ENCODE measurements around the gene AGL.
A peak's percentile ranks its signal among the peaks of the same experiment; 100 is the strongest.
"Not testable (repeated sequence)": the region's sequence is repeated elsewhere in the genome, so short reads cannot be mapped to it uniquely, and the experiment has no call there.

The AGL gene

DNA sequence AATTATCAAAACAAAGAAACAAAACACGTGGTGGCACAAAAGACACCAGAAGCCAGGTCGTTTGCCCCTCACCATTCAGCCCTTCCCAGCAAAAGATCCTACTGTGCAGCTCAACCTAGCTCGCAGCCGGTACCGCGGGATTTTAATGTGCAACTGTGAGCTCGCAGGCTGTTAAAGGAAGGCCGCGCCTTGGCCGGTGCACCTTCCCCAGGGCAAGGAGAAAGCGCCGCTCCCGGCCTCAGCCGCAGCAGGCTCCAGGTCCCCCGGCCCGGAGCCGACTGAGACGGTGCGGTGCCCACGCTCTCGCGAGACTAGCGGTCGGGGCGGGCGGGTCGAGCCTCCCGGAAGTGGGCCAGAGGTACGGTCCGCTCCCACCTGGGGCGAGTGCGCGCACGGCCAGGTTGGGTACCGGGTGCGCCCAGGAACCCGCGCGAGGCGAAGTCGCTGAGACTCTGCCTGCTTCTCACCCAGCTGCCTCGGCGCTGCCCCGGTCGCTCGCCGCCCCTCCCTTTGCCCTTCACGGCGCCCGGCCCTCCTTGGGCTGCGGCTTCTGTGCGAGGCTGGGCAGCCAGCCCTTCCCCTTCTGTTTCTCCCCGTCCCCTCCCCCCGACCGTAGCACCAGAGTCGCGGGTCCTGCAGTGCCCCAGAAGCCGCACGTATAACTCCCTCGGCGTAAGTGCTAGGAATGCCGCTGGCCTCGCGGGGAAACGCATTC lies at the start of gene AGL:
Gene AGL, plus strand, starts transcription at position 618 of the 715 bp plus-strand sequence. CDS start 682 bp downstream, outside the sequence.
- DNase-seq = peak; percentile 85

DNA sequence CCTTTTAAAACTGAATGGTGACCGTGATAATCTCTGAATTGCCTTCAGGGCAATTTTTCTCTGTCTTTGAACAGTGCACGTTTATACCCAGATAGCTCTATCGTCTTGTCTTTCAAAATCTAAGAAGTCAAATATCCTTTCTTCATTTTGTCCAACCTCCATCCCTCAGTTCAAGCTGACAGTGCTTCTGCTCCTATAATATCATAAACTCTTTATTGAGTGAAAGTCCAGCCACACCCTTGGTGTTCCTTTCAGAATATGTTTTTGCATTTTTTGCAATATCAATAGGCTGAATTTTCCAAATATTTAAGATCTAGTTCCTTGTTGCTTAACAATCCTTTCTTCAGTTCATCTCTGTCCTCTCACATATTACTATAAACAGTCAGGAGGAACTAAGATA lies 48.6 kb upstream of the AGL start:
- DNase-seq = no peak

DNA sequence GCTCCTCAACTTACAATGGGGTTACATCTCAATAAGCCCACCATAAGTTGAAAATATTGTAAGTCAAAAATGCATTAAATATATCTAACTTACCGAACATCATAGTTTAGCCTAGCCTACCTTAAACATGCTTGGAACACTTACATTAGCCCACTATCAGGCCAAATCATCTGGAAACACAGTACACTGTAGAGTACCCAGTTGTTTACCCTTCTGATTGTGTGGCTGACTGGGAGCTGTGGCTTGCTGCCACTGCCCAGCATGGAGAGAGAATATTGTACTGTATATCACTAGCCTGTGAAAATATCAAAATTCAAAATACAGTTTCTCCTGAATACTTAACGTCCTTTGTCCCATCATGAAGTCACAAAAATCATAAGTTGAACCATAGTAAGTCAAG lies 43.3 kb upstream of the AGL start:
- DNase-seq = no peak

DNA sequence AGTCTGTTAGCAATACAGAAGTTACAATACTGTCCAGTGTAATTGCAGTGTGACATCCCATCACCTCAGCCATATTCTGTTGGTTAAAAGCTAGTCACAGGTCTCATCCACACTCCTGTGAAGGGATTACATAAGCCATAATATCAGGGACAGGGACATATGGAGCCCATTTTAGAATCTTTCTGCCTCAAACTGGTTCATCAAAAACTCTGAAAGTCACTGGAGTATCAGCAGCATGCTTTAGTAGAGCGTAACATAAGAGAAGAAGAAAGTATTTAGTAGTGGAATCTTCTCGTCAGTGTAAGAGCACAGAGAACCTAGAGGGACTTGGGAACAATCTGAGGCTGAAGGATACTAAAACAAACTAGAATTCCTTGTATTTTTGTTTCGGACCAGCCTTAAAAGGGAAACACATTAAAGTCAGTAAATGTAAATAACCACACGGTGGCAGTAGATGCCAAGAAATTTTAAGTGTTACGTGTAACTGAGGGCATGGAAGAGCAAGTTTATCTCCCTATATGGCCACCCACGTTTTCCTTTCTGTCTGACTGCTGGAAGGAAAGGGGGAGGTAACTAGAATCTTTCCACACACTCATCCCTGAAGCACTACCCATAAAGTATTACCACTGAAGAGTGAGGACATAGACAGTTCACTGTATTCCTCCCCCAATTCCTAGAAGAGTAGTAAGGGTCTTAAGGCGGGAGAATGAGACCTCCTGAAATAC lies 41.6 kb upstream of the AGL start:
- peak; percentile 69 for DNase-seq

DNA sequence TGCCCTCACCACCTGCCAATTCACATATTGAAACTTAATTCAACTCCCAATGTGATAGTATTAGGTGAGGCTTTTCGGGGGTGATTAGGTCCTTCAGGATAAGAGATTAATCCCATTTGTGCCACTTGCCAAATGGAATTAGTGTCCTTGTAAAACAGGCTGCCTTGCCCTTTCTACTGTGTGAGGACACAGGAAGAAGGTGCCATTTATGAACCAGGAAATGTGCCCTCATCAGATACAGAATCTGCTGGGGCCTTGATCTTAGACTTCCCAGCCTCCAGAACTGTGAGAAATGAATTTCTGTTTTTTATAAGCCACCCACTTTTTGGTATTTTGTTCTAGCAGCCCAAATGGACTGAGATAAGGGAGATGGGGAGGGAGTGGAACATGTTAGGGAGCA lies 39.1 kb upstream of the AGL start:
- DNase-seq = no peak

DNA sequence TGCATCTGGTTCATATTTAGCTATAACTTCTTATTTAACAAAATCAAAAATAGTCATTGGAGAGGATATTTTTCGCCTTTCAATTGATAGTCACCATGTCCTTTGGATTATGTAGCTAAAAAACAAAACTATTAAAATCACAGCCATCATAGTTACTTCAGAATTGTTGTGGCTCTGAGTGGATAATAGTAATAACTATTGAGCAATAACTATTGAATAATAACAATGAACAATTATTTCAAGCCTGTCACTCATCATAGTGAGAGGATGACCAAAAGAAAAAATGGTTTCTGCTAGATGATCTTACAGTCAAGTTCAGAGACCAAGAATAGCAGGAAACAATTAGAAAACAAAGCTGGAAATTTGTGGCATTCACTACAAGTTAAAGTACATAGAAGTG lies 38.4 kb upstream of the AGL start:
- no peak for DNase-seq

DNA sequence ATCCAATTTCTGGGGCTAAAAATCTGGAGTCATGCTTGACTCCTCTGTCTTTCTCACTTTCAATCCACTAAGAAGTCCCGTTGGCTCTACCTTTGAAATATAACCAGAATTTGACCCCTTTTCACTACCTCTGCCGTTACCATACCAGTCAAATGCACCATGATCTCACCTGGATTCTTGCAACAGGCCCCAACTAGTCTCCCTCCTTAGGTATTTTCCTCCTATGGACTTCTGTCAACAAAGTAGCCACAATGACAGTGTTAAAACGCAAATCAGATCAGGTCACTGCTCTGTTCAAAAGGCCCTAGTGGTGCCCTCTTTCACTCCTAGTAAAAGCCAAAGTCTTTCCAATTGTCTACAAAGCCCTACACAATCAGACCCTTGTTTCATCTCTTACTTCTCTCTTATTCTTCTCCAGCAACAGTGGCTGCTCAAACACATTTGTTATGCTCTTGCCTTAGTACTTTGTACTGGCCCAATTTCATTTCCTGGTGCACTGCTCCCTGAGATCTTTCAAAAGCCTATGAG lies 35.7 kb upstream of the AGL start:
- DNase-seq = no peak

DNA sequence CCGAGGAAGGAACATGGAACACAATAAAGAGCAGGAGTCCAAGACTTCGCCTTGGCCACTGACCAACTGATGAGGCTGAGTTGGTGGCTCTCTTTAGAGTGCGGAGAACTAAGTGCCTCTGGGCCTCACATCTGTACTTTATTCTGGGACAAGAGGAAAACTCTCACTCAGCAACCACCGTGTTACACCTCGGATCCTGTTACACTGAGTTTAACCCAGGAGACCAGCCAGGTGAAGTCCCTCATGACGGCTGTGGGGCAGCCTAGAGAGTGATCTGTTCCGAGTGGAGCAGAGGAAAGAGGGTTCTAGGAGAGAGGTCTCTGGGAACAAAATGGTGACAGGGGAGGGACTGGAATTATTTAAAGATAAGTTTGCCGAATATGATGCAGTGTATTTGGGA lies 33.5 kb upstream of the AGL start:
- no peak for DNase-seq

DNA sequence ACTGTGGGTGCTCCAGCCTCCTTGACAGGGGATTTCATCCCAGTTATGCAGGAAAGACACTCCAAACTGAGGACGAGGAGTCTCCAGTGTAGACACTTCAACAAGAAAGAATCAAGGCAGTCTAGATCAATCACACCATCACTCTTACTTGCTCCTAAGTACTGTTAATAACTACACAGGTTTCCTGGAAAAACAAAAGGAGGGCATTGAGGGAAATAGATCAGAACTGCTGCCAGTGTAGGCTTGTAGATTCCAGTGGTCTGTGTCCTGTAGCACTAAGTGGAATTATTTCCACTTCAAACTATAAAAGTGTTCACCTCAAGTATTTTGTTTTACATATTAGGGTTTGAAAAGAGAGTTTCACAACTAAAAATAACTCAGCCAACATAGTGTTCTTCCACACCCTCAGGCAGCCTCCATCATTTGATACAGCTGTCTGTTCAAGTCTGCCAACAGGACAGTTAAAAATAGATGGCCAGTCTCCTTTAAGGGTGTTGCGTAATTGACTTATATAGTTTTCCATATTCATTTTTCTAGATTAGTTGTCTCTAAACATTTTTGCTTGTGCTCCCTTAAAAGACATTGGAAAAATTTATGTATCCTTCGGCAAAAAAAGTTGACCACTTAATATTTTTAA lies 32.0 kb upstream of the AGL start:
- no peak for DNase-seq

DNA sequence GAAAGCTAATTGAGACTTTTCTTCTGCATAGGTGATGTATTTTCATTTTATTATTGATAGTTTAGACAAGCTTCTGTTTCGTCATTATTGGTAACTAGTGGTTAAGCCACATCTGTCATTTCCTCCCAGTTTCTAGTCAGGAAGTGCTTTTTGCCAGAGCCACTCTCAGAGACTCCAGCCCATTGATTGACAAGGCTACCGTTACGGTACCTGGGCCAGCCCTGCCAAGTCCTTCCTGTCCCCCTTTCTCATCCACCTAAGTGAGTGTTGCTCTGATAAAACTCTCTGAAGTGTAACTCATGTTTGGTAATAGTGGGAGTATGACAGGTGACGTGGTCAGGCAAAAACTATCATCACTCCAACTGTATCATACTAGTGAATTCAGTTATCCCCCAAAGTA lies 29.6 kb upstream of the AGL start:
- DNase-seq = no peak

DNA sequence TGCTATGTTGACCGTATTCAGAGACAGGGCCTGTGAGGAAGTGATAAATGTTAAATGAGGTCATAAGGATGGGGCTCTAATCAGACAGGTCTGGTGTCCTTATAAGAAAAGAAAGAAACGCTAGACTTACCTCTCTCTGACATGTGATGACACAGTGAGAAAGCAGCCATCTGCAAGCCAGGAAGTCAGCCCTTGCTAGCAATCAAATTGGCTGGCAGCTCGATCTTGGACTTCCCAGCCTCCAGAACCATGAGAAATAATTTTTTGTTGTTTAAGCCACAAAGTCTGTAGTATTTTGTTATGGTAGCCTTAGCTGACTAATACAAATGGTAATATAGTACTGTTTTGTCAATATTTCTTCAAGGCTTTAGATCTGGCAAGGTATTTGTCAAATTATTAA lies 25.1 kb upstream of the AGL start:
- no peak for DNase-seq

DNA sequence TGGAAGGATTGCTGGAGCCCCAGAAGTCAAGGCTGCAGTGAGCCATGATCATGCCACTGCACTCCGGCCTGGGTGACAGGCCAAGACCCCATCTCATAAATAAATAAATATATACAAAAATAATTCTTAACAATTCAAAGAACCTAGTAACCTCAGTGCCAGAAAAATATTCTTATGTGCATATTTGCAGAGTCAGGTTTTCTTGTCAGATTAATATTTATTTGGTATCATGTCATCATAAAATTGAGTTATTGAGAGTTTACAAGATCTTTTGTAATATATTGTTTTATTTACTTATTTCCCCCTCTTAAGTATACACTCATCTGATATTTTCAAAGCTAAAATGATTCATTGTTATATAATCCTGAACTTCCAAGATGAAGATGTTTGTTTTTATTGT lies 24.5 kb upstream of the AGL start:
- DNase-seq = no peak

DNA sequence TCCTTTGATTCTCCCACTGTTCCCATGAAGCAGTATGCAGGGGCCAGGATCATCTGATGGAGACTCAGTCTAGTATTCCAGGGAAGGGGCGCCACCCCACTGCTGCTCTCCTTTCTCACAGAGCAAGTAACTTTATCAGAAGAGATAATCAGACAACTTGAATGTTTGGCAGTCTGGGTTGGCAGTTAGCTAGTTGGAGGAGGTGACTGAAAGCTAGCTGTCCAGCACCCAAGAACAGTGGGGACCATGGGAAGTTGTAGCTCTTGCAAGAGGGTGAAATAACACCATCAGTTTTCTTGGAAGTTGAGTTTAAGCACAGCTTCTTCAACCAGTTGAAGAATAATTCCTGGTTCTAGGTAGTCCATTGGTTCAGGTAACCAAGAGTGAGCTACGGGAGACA lies 22.2 kb upstream of the AGL start:
- no peak for DNase-seq

DNA sequence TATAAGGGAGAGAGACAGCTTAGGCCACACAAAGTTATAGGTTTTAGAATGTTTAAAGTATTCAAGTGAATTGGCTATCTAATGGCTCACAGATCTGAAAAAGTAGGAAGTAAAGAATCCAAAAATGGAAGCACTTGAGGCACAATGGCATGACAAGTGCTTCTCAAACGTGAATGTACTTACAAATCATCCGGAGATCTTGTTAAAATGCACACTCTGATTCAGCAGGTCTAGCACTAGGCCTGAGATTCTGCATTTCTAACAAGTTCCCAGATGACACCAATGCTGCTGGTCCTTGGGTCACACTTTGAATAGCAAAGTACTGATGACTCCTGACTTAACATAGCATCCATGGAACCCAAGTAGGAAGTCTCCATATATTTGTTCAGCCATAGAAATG lies 20.9 kb upstream of the AGL start:
- DNase-seq = peak; percentile 69

DNA sequence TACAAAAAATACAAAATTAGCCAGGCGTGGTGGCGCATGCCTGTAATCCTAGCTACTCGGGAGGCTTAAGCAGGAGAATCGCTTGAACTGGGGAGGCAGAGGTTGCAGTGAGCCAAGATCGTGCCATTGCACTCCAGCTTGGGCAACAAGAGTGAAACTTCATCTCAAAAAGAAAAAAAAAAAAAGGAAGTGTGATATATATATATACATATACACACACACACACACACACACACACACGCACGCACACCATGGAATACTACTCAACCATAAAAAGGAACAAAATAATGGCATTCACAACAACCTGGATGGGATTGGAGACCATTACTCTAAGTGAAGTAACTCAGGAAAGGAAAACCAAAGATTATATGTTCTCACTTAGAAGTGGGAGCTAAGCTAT lies 16.2 kb upstream of the AGL start:
- not testable (repeated sequence) for DNase-seq

DNA sequence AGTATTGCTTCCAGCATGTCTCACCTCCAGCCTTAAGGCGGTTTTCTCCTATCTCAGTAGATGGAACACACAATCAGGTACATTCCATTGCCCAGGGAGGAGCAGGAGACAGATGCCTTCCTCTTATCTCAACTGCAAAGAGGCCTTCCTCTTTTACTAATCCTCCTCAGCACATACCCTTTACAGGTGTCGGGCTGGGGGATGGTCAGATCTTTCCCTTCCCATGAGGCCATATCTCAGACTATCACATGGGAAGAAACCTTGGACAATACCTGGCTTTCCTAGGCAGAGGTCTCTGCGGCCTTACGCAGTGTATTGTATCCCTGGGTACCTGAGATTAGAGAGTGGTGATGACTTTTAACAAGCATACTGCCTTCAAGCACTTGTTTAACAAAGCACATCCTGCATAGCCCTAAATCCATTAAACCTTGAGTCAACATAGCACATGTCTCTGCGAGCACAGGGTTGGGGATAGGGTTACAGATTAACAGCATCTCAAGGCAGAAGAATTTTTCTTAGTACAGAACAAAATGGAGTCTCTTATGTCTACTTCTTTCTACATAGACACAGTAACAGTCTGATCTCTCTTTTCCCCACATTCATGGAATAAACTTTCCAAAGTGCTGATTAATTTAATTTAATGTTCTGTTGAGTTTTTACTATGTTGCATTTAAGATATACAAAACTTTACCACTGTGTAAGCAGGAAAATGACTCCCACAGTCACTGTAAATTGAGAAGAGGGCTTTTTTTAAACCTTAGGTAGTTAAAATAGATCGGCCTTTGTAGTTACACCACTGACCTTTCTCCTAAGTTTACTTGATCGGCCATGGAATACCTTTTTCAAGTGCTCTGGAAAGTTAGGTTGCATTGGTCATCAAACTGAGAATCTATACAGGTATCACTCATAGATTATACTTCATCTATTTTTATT lies 13.7 kb upstream of the AGL start:
- peak; percentile 2 for DNase-seq

DNA sequence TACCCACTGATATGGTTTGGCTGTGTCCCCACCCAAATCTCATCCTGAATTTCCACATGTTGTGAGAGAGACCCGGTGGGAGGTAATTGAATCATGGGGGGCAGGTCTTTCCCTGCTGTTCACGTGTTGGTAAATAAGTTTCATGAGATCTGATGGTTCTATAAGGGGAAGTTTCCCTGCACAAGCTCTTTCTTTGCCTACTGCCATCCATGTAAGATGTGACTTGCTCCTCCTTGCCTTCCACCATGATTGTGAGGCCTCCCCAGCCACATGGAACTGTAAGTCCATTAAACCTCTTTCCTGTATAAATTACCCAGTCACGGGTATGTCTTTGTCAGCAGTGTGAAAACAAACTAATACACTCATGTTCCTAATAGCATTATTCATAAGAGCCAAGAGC lies 9.8 kb upstream of the AGL start:
- DNase-seq = not testable (repeated sequence)

DNA sequence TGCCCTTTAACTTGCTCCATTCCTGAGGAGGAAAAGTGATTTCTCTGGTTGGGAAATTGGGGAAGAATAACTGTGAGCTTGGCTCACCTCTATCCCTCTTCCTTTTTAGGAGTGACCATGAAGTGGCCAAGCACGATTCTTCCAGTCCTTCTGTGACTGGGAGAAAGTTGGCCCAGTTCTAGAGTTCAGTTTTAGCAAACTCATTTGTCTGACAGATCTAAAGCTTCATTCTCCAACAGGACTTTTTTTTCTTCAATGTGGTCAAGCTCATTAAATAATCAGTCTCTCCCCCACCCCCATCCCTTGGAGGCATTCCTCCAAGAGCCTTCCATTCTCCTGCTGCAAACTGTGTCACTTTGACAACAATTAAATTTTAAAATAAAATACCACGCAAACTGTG lies 6.4 kb upstream of the AGL start:
- no peak for DNase-seq

DNA sequence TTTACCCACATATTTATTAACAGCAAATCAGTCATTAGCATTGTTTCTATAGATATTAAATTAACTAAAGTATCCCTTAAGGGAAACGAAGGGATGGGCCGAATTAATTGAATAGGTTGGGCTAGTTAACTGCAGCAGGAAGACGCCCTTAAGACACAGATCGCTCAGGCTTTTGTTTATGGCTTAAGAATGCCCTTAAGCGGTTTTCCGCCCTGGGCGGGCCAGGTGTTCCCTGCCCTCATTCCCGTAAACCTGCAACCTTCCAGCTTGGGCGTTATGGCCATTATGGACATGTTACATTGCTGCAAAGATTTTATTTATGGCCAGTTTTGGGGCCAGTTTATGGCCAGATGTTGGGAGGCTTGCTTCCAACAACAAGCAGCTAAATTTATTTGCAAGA lies 5.0 kb upstream of the AGL start:
- not testable (repeated sequence) for DNase-seq

DNA sequence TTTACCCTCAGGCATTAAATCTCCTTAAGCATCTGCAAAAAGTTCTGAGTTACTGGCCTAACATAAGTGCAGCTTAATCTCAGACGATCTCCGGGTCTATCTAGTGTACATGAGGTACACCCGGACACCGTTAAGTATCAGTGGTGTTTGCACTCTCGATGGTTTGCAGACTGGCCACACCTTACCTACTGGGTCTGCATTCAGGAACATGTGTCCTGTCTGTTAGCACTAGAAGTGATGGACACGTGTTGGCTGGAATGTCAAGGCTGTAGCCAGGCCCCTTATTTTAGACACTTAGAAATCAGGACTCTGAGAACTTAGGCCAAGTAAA lies 783 bp upstream of the AGL start:
- no peak for DNase-seq

DNA sequence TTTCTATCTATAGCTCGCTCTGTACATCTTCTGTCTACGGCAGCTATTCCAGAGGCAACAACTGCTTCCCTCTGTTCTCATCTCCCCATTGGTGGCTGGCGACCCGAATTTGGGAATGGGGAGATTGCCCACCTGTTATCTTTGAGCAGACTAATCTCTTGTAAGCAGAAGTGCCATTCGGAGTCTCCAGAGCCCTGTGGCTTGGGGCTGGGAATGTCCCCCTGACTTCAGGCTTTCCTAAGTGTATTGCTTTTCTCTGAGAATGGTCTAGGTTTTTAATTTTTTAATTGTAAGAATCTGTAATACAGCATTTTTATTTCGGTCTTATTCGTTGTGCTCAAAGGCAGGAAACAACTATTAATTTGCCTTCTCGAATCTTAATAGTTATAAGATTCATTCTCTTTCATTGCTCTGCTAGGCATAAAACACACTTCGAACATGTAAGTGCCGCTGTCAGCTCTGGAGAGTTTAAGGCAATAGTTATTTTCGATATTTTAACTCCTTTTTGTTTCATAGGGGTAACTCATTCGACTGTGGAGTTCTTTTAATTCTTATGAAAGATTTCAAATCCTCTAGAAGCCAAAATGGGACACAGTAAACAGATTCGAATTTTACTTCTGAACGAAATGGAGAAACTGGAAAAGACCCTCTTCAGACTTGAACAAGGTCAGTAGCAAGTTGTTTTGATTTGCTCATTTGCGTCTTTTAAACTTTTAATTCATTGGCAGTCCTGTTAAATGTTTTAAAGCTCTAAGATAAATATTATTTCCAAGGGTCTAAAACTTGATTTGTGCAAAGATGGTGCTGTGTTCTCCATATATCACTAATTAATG lies 514 bp downstream of the AGL start:
- DNase-seq = no peak

DNA sequence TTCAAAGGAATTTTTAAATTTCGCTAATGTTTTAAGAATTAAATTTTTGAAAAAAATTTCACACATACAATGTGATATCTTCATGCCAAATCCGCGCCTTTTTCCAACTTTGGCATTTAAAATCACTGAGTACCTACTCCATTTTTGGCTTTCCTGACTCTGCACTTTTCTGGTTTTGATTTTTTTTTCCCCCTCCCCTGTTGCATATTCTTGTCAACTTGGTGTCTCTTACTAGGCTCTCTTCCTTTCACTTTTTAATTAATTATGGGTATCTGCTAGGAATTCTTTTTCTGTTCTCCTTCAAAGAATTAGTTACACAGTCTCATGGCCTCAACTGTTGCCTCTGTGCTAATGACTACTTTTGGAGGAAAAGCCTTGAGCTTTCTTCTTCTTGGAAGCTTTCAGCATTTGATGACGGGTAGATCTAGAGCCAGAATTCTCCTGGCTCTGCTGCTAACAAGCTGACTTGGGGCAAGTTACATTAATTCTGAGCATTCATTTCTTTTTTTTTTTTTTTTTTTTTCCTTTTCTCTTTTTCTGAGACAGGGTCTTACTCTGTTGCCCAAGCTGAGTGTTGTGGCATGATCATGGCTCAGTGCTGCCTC lies 1.8 kb downstream of the AGL start:
- DNase-seq = no peak
